PC-3 (cell line): Measurements from ENCODE around the gene VSTM4. TPM values are rescaled to one million over a fixed set of nuclear protein-coding genes. Genes with fewer than 3 reads are reported as not detected.

Experiments used
- ATAC-seq: fragments of 200-7000 bp; cut with Tn5 transposase; 2 replicates; pipeline ENCODE4 v1.9.1; 2020; ENCODE audit warnings: mild to moderate bottlenecking, moderate library complexity
- BruUV-seq: library from RNA; stranded (reverse); fragments of 400-500 nt; replicated peaks from 2 replicates; lab custom pipeline; 2021; lab: Mats Ljungman, UMichigan
- CTCF ChIA-PET: fragments of 300-600 bp; sonication (Branson Sonifier 250); formaldehyde crosslinking; loops from one replicate; lab custom pipeline; 2022; ENCODE audit warnings: antibody characterized with exemption; lab: Charles Lee
- POLR2A ChIA-PET: fragments of 300-600 bp; sonication (Branson Sonifier 250); formaldehyde crosslinking; loops from one replicate; lab custom pipeline; 2022; ENCODE audit warnings: antibody characterized with exemption; ENCODE audit not compliant: unreplicated experiment; lab: Charles Lee
- DNase-seq: peaks from one replicate; pipeline ENCODE4 v3.0.0-alpha.2; 2015
- H2AFZ ChIP-seq: fragments of 300-600 bp; sonication (generic); 2 replicates; pipeline ENCODE4 v1.6.0; 2016; ENCODE audit warnings: antibody characterized with exemption, low read length
- H3F3A ChIP-seq: fragments of 300-600 bp; sonication (generic); one replicate; pipeline ENCODE4 v1.6.0; 2017; ENCODE audit warnings: antibody characterized with exemption, low read length, control low read depth, mild to moderate bottlenecking; ENCODE audit not compliant: unreplicated experiment
- H3K27ac ChIP-seq: fragments of 300-600 bp; sonication (generic); 2 replicates; pipeline ENCODE4 v1.5.1; 2016; ENCODE audit warnings: mild to moderate bottlenecking, low read length
- H3K27me3 ChIP-seq: fragments of 300-600 bp; sonication (generic); 2 replicates; pipeline ENCODE4 v1.6.1; 2016; ENCODE audit warnings: low read length, mixed read lengths
- H3K36me3 ChIP-seq: fragments of 300-600 bp; sonication (generic); 2 replicates; pipeline ENCODE4 v1.6.1; 2016; ENCODE audit warnings: low read depth, mixed run types, low read length, mixed read lengths
- H3K4me1 ChIP-seq: fragments of 300-600 bp; sonication (generic); 2 replicates; pipeline ENCODE4 v1.5.1; 2016; ENCODE audit warnings: low read length; ENCODE audit not compliant: insufficient read depth
- H3K4me2 ChIP-seq: fragments of 300-600 bp; sonication (generic); 2 replicates; pipeline ENCODE4 v1.6.0; 2016; ENCODE audit warnings: low read length
- H3K4me3 ChIP-seq: fragments of 300-600 bp; sonication (generic); 2 replicates; pipeline ENCODE4 v1.5.1; 2016; ENCODE audit warnings: mild to moderate bottlenecking, low read length, mixed read lengths
- H3K79me2 ChIP-seq: fragments of 300-600 bp; sonication (generic); 2 replicates; pipeline ENCODE4 v1.6.1; 2017; ENCODE audit warnings: low read length, mixed read lengths
- H3K9ac ChIP-seq: fragments of 300-600 bp; sonication (generic); 2 replicates; pipeline ENCODE4 v1.6.0; 2016; ENCODE audit warnings: mild to moderate bottlenecking, low read length
- H3K9me2 ChIP-seq: fragments of 300-600 bp; sonication (generic); replicated peaks from 2 replicates; pipeline ENCODE4 v1.6.1; 2016; ENCODE audit warnings: mixed run types, low read length, mixed read lengths
- H3K9me3 ChIP-seq: fragments of 300-600 bp; sonication (generic); 2 replicates; pipeline ENCODE4 v1.6.1; 2016; ENCODE audit warnings: low read length, mixed read lengths
- H4K20me1 ChIP-seq: fragments of 300-600 bp; sonication (generic); 2 replicates; pipeline ENCODE4 v1.6.1; 2016; ENCODE audit warnings: low read length, mixed read lengths
- EZH2 ChIP-seq: fragments of 300-600 bp; sonication (generic); IDR thresholded peaks from one replicate; pipeline ENCODE4 v1.6.1; 2017; ENCODE audit warnings: antibody characterized with exemption, mild to moderate bottlenecking, low read length; ENCODE audit not compliant: unreplicated experiment
- EZH2phosphoT487 ChIP-seq: fragments of 300-600 bp; sonication (generic); IDR thresholded peaks from 2 replicates; pipeline ENCODE4 v1.6.1; 2018; ENCODE audit warnings: mild to moderate bottlenecking, antibody characterized with exemption, low read length, borderline replicate concordance
- intact Hi-C: fragments of 100-400 bp; cut with micrococcal nuclease; formaldehyde crosslinking; loops from 2 replicates; pipeline ENCODE4 v1.9.0; 2023
- total RNA-seq: library from RNA; depleted of rRNA; stranded (reverse); fragments of >200 nt; gene quantifications from 2 replicates; pipeline ENCODE4 v1.2.3, GENCODE V29; 2014
- TF ChIP-seq, protein P1 (sequence below): fragments of 300-600 bp; sonication (generic); conservative IDR thresholded peaks from 2 replicates; pipeline ENCODE4 v1.5.1; 2017; ENCODE audit warnings: antibody characterized with exemption, low read depth, mild to moderate bottlenecking, low read length

VSTM4 gene
- total RNA-seq, 1 experiment from 2014 or later: not detected

- ChIA-PET POLR2A (no interaction called here), CTCF (no interaction called here)
- H2AFZ ChIP-seq: no peak overlapping the region
- no peak overlapping the region for H3K4me2 ChIP-seq
- no peak overlapping the region for H3K9ac ChIP-seq
- H3K9me3 ChIP-seq: no peaks in the 10 kb centered on the region
- TF ChIP-seq, protein P1, sequence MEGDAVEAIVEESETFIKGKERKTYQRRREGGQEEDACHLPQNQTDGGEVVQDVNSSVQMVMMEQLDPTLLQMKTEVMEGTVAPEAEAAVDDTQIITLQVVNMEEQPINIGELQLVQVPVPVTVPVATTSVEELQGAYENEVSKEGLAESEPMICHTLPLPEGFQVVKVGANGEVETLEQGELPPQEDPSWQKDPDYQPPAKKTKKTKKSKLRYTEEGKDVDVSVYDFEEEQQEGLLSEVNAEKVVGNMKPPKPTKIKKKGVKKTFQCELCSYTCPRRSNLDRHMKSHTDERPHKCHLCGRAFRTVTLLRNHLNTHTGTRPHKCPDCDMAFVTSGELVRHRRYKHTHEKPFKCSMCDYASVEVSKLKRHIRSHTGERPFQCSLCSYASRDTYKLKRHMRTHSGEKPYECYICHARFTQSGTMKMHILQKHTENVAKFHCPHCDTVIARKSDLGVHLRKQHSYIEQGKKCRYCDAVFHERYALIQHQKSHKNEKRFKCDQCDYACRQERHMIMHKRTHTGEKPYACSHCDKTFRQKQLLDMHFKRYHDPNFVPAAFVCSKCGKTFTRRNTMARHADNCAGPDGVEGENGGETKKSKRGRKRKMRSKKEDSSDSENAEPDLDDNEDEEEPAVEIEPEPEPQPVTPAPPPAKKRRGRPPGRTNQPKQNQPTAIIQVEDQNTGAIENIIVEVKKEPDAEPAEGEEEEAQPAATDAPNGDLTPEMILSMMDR: no peak
- TF ChIP-seq EZH2phosphoT487 (no peak), EZH2 (no peak)
- ATAC-seq (no peak), DNase-seq (no peak)
- H3K79me2 ChIP-seq: no peaks in the 10 kb centered on the region
- intact Hi-C loops: no loop called here
- H3K4me1 ChIP-seq: no peaks in the 10 kb centered on the region
- peaks cover 69% of the 10 kb centered on the region for H3K27me3 ChIP-seq
- no peaks in the 10 kb centered on the region for H3K36me3 ChIP-seq
- H4K20me1 ChIP-seq: no peaks in the 10 kb centered on the region
- H3K9me2 ChIP-seq: no peaks in the 10 kb centered on the region
- no peak overlapping the region for H3K27ac ChIP-seq
- H3K4me3 ChIP-seq: no peak overlapping the region
- no peaks in the 10 kb centered on the region for H3F3A ChIP-seq
- BruUV-seq: no TSS peak
These were observed 35.7 kb upstream of the VSTM4 start for GRCh38 chr10:49151025-49151445.

GRCh38 chr10:49150426-49150825 is 35.1 kb upstream of the VSTM4 start:
- no peaks in the 10 kb centered on the region for H3K9me2 ChIP-seq
- H3F3A ChIP-seq: no peaks in the 10 kb centered on the region
- no peak overlapping the region for H3K4me3 ChIP-seq
- no peaks in the 10 kb centered on the region for H4K20me1 ChIP-seq
- ChIA-PET CTCF (no interaction called here), POLR2A (no interaction called here)
- H3K9ac ChIP-seq: no peak overlapping the region
- intact Hi-C loops: no loop called here
- H2AFZ ChIP-seq: no peak overlapping the region
- H3K27ac ChIP-seq: no peak overlapping the region
- DNase-seq: peak; percentile 21
- TF ChIP-seq EZH2phosphoT487 (no peak), EZH2 (no peak)
- TF ChIP-seq, protein P1: no peak
- no peaks in the 10 kb centered on the region for H3K36me3 ChIP-seq
- no peak for ATAC-seq
- H3K79me2 ChIP-seq: no peaks in the 10 kb centered on the region
- no peak overlapping the region for H3K4me2 ChIP-seq
- H3K4me1 ChIP-seq: no peaks in the 10 kb centered on the region
- peaks cover 69% of the 10 kb centered on the region for H3K27me3 ChIP-seq
- BruUV-seq: no TSS peak
- H3K9me3 ChIP-seq: no peaks in the 10 kb centered on the region

GRCh38 chr10:49149881-49150280 is 34.6 kb upstream of the VSTM4 start:
- Histone ChIP-seq H3K27ac (no peak overlapping the region), H3K9me2 (no peaks in the 10 kb centered on the region), H4K20me1 (no peaks in the 10 kb centered on the region), H3K9me3 (no peaks in the 10 kb centered on the region), H3K4me3 (no peak overlapping the region), H3K36me3 (no peaks in the 10 kb centered on the region), H3K79me2 (no peaks in the 10 kb centered on the region), H3K27me3 (peaks cover 69% of the 10 kb centered on the region), H3K4me1 (no peaks in the 10 kb centered on the region), H3F3A (no peaks in the 10 kb centered on the region), H3K4me2 (no peak overlapping the region), H3K9ac (no peak overlapping the region), H2AFZ (no peak overlapping the region)
- DNase-seq: no peak
- ChIA-PET CTCF (no interaction called here), POLR2A (no interaction called here)
- intact Hi-C loops: no loop called here
- BruUV-seq: no TSS peak
- no peak for ATAC-seq
- TF ChIP-seq, protein P1: no peak
